Nucleus accumbens (tissue), 56 donors: ENCODE measurements around the gene NOMO2.
"Not testable (repeated sequence)": the region's sequence is repeated elsewhere in the genome, so short reads cannot be mapped to it uniquely, and the experiment has no call there.

Experiments used
- DNase-seq, 56 donors: peaks; one replicate each; lab custom pipeline; 2025; lab: John Stamatoyannopoulos, UW

NOMO2 gene

GRCh38 chr16:18526547-18526946 is 35.4 kb downstream of the NOMO2 start:
- not testable (repeated sequence) for DNase-seq

- DNase-seq, result not testable (repeated sequence)
Measured at GRCh38 chr16:18525882-18526482, 35.9 kb downstream of the NOMO2 start.

GRCh38 chr16:18522637-18523036 is 39.3 kb downstream of the NOMO2 start:
- DNase-seq, result not testable (repeated sequence)

GRCh38 chr16:18521445-18522181 is 40.3 kb downstream of the NOMO2 start:
- not testable (repeated sequence) for DNase-seq

- not testable (repeated sequence) for DNase-seq
Measured at GRCh38 chr16:18518536-18519283, 43.2 kb downstream of the NOMO2 start.

- not testable (repeated sequence) for DNase-seq
Measured at GRCh38 chr16:18498430-18498829, 63.5 kb downstream of the NOMO2 start.

GRCh38 chr16:18497032-18497431 is 64.9 kb downstream of the NOMO2 start:
- not testable (repeated sequence) for DNase-seq

GRCh38 chr16:18492118-18492897 is 69.6 kb downstream of the NOMO2 start:
- DNase-seq, result not testable (repeated sequence)

- not testable (repeated sequence) for DNase-seq
Measured at GRCh38 chr16:18436025-18436424, 125.9 kb downstream of the NOMO2 start.

- not testable (repeated sequence) for DNase-seq
Measured at GRCh38 chr16:18415827-18416226, 146.1 kb downstream of the NOMO2 start.

GRCh38 chr16:18409532-18410293 is 152.2 kb downstream of the NOMO2 start:
- DNase-seq, result not testable (repeated sequence)

GRCh38 chr16:18401851-18402657 is 159.8 kb downstream of the NOMO2 start:
- DNase-seq, result not testable (repeated sequence)

- not testable (repeated sequence) for DNase-seq
Measured at GRCh38 chr16:18401159-18401558, 160.7 kb downstream of the NOMO2 start.

- DNase-seq, result not testable (repeated sequence)
Measured at GRCh38 chr16:18394363-18394762, 167.5 kb downstream of the NOMO2 start.

GRCh38 chr16:18387767-18388166 is 174.1 kb downstream of the NOMO2 start:
- not testable (repeated sequence) for DNase-seq

- DNase-seq, result not testable (repeated sequence)
Measured at GRCh38 chr16:18386517-18386916, 175.4 kb downstream of the NOMO2 start.

GRCh38 chr16:18385285-18385684 is 176.6 kb downstream of the NOMO2 start:
- not testable (repeated sequence) for DNase-seq

GRCh38 chr16:18384869-18385268 is 177.0 kb downstream of the NOMO2 start:
- DNase-seq, result not testable (repeated sequence)
